22Rv1 (cell line): ENCODE data around the gene SBK2.

Experiments
- CTCF ChIP-seq: fragments of 450-650 bp; IDR thresholded peaks from 2 replicates; pipeline ENCODE4 v1.5.1; 2017; ENCODE audit warnings: mild to moderate bottlenecking
- ZFX ChIP-seq: fragments of 450-650 bp; IDR thresholded peaks from 2 replicates; pipeline ENCODE4 v1.6.1; 2017; ENCODE audit warnings: antibody characterized with exemption, borderline replicate concordance

DNA sequence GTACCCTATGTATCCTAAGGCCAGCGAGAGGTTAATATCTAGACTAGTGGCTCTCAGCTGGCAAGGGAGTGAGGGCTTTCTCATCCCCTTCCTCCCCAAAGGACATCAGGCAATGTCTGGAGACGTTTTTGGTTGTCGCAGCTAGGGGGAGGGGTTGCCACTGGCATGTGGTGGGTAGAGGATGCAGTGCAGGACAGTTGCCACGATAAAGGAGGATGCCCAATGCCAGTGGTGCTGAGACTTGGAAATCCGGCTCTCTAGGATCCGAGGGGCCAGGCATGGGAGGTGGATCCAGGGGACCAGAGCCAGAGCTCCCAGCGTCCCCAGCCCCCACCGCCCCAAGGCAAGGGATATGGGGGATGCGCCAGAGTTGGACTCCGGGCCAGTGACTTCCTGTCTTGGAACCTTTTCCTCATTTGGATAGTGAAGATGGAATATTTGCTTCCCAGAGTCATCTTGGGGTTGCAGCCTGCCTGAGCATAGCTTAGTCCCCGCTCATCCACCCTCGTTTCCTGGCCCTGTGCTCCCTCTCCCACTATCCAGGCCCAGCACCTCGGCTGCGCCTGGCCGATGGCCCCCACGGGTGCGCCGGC lies 43.8 kb downstream of the SBK2 start:
- TF ChIP-seq CTCF (no peak), ZFX (no peak)
